HCT116 (cell line): Measurements from ENCODE around the gene SUN3.

Experiments used
- CEBPB ChIP-seq: IDR thresholded peaks from 2 replicates; pipeline ENCODE4 v1.6.1; 2012; ENCODE audit warnings: low read depth
- POLR2A ChIP-seq: IDR thresholded peaks from 2 replicates; pipeline ENCODE4 v1.7.0; 2011; ENCODE audit warnings: borderline replicate concordance; ENCODE audit not compliant: insufficient read depth, insufficient read length; ENCODE audit errors: extremely low read depth
- SIN3A ChIP-seq: IDR thresholded peaks from 2 replicates; pipeline ENCODE4 v1.6.1; 2012; ENCODE audit warnings: low read depth
- YY1 ChIP-seq: IDR thresholded peaks from 2 replicates; pipeline ENCODE4 v1.6.1; 2011; ENCODE audit warnings: low read length, low read depth, moderate library complexity, mild to moderate bottlenecking; ENCODE audit not compliant: insufficient replicate concordance; ENCODE audit errors: extremely low read depth
- TF ChIP-seq, protein P1 (sequence below): IDR thresholded peaks from 2 replicates; pipeline ENCODE4 v1.6.1; 2012

- TF ChIP-seq, protein P1, sequence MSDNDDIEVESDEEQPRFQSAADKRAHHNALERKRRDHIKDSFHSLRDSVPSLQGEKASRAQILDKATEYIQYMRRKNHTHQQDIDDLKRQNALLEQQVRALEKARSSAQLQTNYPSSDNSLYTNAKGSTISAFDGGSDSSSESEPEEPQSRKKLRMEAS, result no peak
- no peak for TF ChIP-seq POLR2A
- no peak for TF ChIP-seq YY1
- no peak for TF ChIP-seq CEBPB
- no peak for TF ChIP-seq SIN3A
Measured at GRCh38 chr7:47945261-47946015, 83.5 kb downstream of the SUN3 start.
